HG03520 (cell line): ENCODE data around the gene MAP7.

ENCODE experiments used
- ATAC-seq: cut with Tn5 transposase; IDR thresholded peaks from one replicate; pipeline ENCODE4 v1.9.1; 2021; ENCODE audit warnings: mild to moderate bottlenecking, moderate library complexity; ENCODE audit not compliant: unreplicated experiment

The MAP7 gene

GRCh38 chr6:136566007-136566487, 15.8 kb upstream of the MAP7 start:
- no peak for ATAC-seq

GRCh38 chr6:136564180-136564579, 14.0 kb upstream of the MAP7 start:
- no peak for ATAC-seq

GRCh38 chr6:136563386-136564152, 13.3 kb upstream of the MAP7 start:
- no peak for ATAC-seq

- ATAC-seq = no peak
Measured at GRCh38 chr6:136562211-136562610, 12.0 kb upstream of the MAP7 start.

- no peak for ATAC-seq
Measured at GRCh38 chr6:136553166-136553787, 3.1 kb upstream of the MAP7 start.

- no peak for ATAC-seq
Measured at GRCh38 chr6:136552054-136552453, 1.8 kb upstream of the MAP7 start.

- no peak for ATAC-seq
Measured at GRCh38 chr6:136551103-136551502, 881 bp upstream of the MAP7 start.

- ATAC-seq = peak; percentile 63
Measured at GRCh38 chr6:136550045-136550329, 235 bp downstream of the MAP7 start.

GRCh38 chr6:136549300-136550044, 750 bp downstream of the MAP7 start:
- ATAC-seq = peak; percentile 7

- ATAC-seq = no peak
Measured at GRCh38 chr6:136548582-136549299, 1.5 kb downstream of the MAP7 start.

- no peak for ATAC-seq
Measured at GRCh38 chr6:136547871-136548270, 2.4 kb downstream of the MAP7 start.

GRCh38 chr6:136547336-136547735, 2.9 kb downstream of the MAP7 start:
- ATAC-seq = no peak

GRCh38 chr6:136546331-136546730, 3.9 kb downstream of the MAP7 start:
- ATAC-seq = no peak

- no peak for ATAC-seq
Measured at GRCh38 chr6:136544326-136544725, 5.9 kb downstream of the MAP7 start.

- no peak for ATAC-seq
Measured at GRCh38 chr6:136541395-136541794, 8.8 kb downstream of the MAP7 start.

GRCh38 chr6:136539967-136540652, 10.1 kb downstream of the MAP7 start:
- no peak for ATAC-seq

- ATAC-seq = no peak
Measured at GRCh38 chr6:136538836-136539235, 11.4 kb downstream of the MAP7 start.

GRCh38 chr6:136535880-136536650, 14.2 kb downstream of the MAP7 start:
- ATAC-seq = no peak

- ATAC-seq = no peak
Measured at GRCh38 chr6:136535017-136535765, 15.0 kb downstream of the MAP7 start.
